ENCODE measurements around the gene NUP160.
"Not testable (repeated sequence)": the region's sequence is repeated elsewhere in the genome, so short reads cannot be mapped to it uniquely, and the experiment has no call there.

- TF ChIP-seq POLR2A (IDR thresholded peaks at IDR 0.05): not testable (repeated sequence)
- TF ChIP-seq, protein P1, sequence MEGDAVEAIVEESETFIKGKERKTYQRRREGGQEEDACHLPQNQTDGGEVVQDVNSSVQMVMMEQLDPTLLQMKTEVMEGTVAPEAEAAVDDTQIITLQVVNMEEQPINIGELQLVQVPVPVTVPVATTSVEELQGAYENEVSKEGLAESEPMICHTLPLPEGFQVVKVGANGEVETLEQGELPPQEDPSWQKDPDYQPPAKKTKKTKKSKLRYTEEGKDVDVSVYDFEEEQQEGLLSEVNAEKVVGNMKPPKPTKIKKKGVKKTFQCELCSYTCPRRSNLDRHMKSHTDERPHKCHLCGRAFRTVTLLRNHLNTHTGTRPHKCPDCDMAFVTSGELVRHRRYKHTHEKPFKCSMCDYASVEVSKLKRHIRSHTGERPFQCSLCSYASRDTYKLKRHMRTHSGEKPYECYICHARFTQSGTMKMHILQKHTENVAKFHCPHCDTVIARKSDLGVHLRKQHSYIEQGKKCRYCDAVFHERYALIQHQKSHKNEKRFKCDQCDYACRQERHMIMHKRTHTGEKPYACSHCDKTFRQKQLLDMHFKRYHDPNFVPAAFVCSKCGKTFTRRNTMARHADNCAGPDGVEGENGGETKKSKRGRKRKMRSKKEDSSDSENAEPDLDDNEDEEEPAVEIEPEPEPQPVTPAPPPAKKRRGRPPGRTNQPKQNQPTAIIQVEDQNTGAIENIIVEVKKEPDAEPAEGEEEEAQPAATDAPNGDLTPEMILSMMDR (IDR thresholded peaks at IDR 0.05): not testable (repeated sequence)
Observed at GRCh38 chr11:47742494-47742893, 105.7 kb downstream of the NUP160 start.

All from right lobe of liver (tissue), 4 donors.